KMS-11 (cell line): Measurements from ENCODE around the gene C2orf72.
"Not testable (repeated sequence)": the region's sequence is repeated elsewhere in the genome, so short reads cannot be mapped to it uniquely, and the experiment has no call there.

ENCODE experiments used
- H2AFZ ChIP-seq: fragments of 200-600 bp; sonication (generic); 2 replicates; pipeline ENCODE4 v1.6.1; 2016; ENCODE audit warnings: antibody characterized with exemption, mixed run types, low read depth
- H3K27ac ChIP-seq: fragments of 200-600 bp; sonication (generic); 2 replicates; pipeline ENCODE4 v1.6.1; 2016; ENCODE audit warnings: mild to moderate bottlenecking, mixed run types
- H3K27me3 ChIP-seq: fragments of 200-600 bp; sonication (generic); 2 replicates; pipeline ENCODE4 v1.6.1; 2017; ENCODE audit warnings: mild to moderate bottlenecking, low read depth, mixed run types, moderate library complexity; ENCODE audit not compliant: insufficient read depth
- H3K36me3 ChIP-seq: fragments of 200-600 bp; sonication (generic); 2 replicates; pipeline ENCODE4 v1.6.1; 2017; ENCODE audit warnings: mild to moderate bottlenecking, mixed run types; ENCODE audit not compliant: insufficient read depth
- H3K4me1 ChIP-seq: fragments of 200-600 bp; sonication (generic); 2 replicates; pipeline ENCODE4 v1.6.1; 2016; ENCODE audit warnings: mild to moderate bottlenecking, low read depth, mixed run types; ENCODE audit not compliant: poor library complexity, severe bottlenecking
- H3K4me2 ChIP-seq: fragments of 200-600 bp; sonication (generic); 2 replicates; pipeline ENCODE4 v1.7.0; 2016; ENCODE audit warnings: mild to moderate bottlenecking, mixed run types
- H3K4me3 ChIP-seq: fragments of 200-600 bp; sonication (generic); IDR thresholded peaks from 2 replicates; pipeline ENCODE4 v1.6.1; 2017; ENCODE audit warnings: low read depth, low read length, mixed read lengths; ENCODE audit not compliant: insufficient read depth
- H3K79me2 ChIP-seq: fragments of 200-600 bp; sonication (generic); 2 replicates; pipeline ENCODE4 v1.6.1; 2016; ENCODE audit warnings: low read depth, mixed run types; ENCODE audit not compliant: insufficient read depth
- H3K9ac ChIP-seq: fragments of 200-600 bp; sonication (generic); 2 replicates; pipeline ENCODE4 v1.6.1; 2016; ENCODE audit warnings: mild to moderate bottlenecking, mixed run types
- H4K20me1 ChIP-seq: fragments of 200-600 bp; sonication (generic); 2 replicates; pipeline ENCODE4 v1.6.1; 2016; ENCODE audit warnings: mild to moderate bottlenecking, mixed run types; ENCODE audit not compliant: insufficient read depth
- TF ChIP-seq, protein P1 (sequence below): fragments of 200-600 bp; sonication (generic); conservative IDR thresholded peaks from 2 replicates; pipeline ENCODE4 v1.6.1; 2017; ENCODE audit warnings: low read depth, mild to moderate bottlenecking, antibody characterized with exemption, low read length, moderate library complexity, mixed read lengths

C2orf72 gene

DNA sequence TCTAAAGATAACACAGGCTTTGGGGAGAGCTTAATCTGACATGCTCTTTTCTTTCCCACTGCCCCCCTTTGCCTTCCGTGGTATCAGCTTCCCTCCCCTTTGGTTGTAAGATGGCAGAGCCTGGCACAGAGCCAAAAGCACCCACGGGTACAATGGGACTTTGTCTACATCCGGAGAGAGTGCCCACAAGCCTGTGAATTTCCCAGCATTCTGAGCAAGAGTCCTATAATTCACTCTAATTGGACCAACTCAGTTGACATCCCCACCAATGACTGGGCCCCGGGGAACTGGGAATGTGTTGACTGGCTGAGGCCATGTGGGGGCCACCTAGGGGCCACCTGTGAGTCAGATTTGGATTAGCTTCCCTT, 20.1 kb upstream of the C2orf72 start:
- TF ChIP-seq, protein P1, sequence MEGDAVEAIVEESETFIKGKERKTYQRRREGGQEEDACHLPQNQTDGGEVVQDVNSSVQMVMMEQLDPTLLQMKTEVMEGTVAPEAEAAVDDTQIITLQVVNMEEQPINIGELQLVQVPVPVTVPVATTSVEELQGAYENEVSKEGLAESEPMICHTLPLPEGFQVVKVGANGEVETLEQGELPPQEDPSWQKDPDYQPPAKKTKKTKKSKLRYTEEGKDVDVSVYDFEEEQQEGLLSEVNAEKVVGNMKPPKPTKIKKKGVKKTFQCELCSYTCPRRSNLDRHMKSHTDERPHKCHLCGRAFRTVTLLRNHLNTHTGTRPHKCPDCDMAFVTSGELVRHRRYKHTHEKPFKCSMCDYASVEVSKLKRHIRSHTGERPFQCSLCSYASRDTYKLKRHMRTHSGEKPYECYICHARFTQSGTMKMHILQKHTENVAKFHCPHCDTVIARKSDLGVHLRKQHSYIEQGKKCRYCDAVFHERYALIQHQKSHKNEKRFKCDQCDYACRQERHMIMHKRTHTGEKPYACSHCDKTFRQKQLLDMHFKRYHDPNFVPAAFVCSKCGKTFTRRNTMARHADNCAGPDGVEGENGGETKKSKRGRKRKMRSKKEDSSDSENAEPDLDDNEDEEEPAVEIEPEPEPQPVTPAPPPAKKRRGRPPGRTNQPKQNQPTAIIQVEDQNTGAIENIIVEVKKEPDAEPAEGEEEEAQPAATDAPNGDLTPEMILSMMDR: no peak
- Histone ChIP-seq H4K20me1 (no peaks in the 10 kb centered on the region), H3K4me1 (no peaks in the 10 kb centered on the region), H3K27me3 (no peaks in the 10 kb centered on the region), H3K9ac (no peak overlapping the region), H3K36me3 (no peaks in the 10 kb centered on the region), H3K4me3 (no peak overlapping the region), H2AFZ (no peak overlapping the region), H3K27ac (no peak overlapping the region), H3K4me2 (no peak overlapping the region), H3K79me2 (no peaks in the 10 kb centered on the region)

DNA sequence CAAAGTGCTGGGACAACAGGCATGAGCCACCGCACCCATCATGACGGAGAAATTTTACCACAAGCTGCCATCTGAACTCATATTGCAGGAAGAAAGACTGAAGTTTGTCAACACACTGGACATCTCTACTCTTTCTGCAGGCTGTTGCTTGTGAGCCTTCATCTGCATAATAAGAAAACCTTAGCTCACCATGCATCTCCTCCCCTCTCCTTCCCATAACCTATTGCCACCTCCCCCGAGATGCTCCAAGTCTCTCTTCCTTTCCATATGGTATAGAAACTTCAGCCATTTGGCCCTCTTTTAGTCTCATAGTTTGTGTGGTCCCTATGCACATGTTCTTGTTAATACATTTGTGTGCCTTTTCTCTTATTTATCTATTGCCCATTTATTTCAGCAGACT, 19.1 kb upstream of the C2orf72 start:
- Histone ChIP-seq H3K27me3 (no peaks in the 10 kb centered on the region), H3K9ac (no peak overlapping the region), H3K4me2 (no peak overlapping the region), H3K36me3 (no peaks in the 10 kb centered on the region), H3K4me3 (no peak overlapping the region), H2AFZ (no peak overlapping the region), H3K27ac (no peak overlapping the region), H4K20me1 (no peaks in the 10 kb centered on the region), H3K79me2 (no peaks in the 10 kb centered on the region), H3K4me1 (no peaks in the 10 kb centered on the region)
- TF ChIP-seq, protein P1: no peak

DNA sequence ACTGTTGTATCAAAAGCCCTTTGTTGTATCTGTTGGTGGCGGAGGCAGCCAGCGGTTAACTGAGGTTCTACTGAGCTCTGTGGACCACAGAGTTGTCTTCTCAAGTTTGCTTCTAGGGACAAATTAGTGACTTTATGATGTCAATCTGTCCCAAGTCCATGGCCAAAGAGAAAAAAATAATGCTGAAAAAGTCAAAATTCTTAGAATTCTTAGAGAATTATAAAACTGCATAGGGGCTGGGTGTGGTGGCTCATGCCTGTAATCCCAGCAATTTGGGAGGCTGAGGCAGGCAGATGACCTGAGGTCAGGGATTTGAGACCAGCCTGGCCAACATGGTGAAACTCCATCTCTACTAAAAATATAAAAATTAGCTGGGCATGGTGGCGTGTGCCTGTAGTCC, 12.3 kb upstream of the C2orf72 start:
- not testable (repeated sequence) for H3K79me2 ChIP-seq, H3K4me2 ChIP-seq, H3K27ac ChIP-seq, H2AFZ ChIP-seq, H3K4me3 ChIP-seq, H3K9ac ChIP-seq, H4K20me1 ChIP-seq, H3K27me3 ChIP-seq, H3K4me1 ChIP-seq, H3K36me3 ChIP-seq

DNA sequence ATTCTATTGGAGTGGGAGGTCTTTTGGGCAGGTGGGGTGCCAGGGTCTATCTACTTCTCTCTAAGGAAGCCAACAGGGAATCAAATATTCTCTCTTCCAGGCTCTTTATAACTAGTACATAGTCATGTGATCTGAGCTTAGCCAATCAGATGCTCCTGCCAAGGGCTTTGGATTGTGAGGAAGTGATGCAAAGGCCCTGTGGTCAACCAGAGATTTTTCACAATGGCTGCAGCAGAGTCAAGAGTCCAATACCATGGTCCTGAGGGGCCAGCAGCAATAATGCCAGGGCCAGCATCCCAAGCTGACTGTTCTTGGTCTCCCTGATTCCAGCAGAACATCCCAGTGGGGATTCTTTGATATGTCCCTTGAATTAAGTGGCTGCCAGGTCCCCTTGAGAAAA, 8.4 kb upstream of the C2orf72 start:
- H3K4me2 ChIP-seq: no peak overlapping the region
- H3K36me3 ChIP-seq: no peaks in the 10 kb centered on the region
- H3K79me2 ChIP-seq: no peaks in the 10 kb centered on the region
- H3K9ac ChIP-seq: no peak overlapping the region
- no peak overlapping the region for H3K27ac ChIP-seq
- no peaks in the 10 kb centered on the region for H4K20me1 ChIP-seq
- no peak overlapping the region for H3K4me3 ChIP-seq
- TF ChIP-seq, protein P1: no peak
- H3K4me1 ChIP-seq: no peaks in the 10 kb centered on the region
- no peak overlapping the region for H2AFZ ChIP-seq
- H3K27me3 ChIP-seq: no peaks in the 10 kb centered on the region

DNA sequence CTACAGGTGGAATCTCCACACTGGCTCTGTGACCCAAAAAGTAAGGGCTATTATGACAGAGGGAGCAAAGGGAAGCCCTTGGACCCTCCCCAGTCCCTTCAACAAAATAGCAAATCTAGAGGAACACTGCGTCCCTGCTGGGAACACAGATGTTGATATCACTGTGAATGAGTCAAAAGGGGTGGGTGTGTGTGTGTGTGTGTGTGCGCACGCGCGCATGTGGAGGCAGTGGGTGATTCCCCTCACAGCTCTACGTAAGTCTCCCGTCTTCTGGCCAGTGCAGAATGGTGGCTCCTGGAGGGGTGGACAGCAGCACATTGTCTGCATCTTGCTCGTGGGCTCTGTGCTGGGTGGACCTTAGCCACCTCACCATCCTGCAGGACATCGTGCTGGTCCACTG, 7.8 kb upstream of the C2orf72 start:
- Histone ChIP-seq H3K27ac (no peak overlapping the region), H3K79me2 (no peaks in the 10 kb centered on the region), H3K9ac (no peak overlapping the region), H3K4me2 (no peak overlapping the region), H2AFZ (no peak overlapping the region), H3K4me1 (no peaks in the 10 kb centered on the region), H3K36me3 (no peaks in the 10 kb centered on the region), H4K20me1 (no peaks in the 10 kb centered on the region), H3K27me3 (no peaks in the 10 kb centered on the region), H3K4me3 (no peak overlapping the region)
- TF ChIP-seq, protein P1: no peak
